IPS-NIHi11 (cell line): ENCODE results near the gene THRA.

ENCODE experiments used
- DNase-seq: peaks from one replicate; pipeline ENCODE4 v3.0.0; 2012; ENCODE audit warnings: mixed read lengths, low spot score

The THRA gene

GRCh38 chr17:40026816-40027613 is 35.8 kb upstream of the THRA start:
- DNase-seq: peak; percentile 97

GRCh38 chr17:40027614-40028012 is 35.2 kb upstream of the THRA start:
- no peak for DNase-seq

DNA sequence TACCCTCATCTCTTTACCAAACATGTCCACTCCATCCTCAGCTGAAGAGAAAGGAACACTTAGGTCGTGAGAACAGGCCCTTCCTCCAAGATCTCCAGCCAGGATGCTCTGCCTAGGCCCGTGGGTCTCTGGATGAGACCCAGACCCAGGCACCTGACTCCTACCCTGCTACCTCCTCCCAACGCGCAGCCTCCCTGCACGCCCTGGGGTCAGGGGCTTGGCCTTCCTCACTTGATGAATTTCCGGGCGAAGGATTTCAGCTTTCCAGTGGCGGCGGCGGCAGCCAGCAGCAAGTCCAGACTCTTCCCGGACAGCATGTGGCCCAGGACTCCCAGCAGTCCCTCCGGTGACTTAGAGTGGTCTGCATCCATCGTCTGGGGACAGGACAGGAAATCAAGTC is 34.2 kb upstream of the THRA start:
- DNase-seq: no peak

- DNase-seq: no peak
Observed at GRCh38 chr17:40031706-40032105, 31.1 kb upstream of the THRA start.

- no peak for DNase-seq
Observed at GRCh38 chr17:40032322-40033320, 30.1 kb upstream of the THRA start.

DNA sequence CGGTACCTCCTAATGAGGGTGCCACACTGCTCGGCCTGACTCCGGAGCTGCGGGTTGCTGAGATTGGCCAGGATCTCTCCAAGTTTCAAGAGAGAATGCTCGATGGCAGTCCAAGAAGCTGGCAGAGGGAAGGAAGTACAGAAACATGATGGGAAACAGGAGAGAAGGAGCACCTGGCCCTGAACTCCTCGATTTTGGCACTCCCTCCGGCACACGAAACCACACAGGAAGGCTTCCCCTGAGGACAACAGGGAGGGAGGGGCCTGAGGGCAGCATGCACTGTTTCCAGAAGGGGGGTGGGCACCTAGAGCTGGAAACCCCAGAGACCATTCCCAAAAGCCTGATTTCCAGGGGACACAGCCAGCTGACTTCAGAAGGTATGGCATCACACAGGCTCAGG is 29.4 kb upstream of the THRA start:
- DNase-seq: no peak

GRCh38 chr17:40034426-40035161 is 28.2 kb upstream of the THRA start:
- DNase-seq: no peak

DNA sequence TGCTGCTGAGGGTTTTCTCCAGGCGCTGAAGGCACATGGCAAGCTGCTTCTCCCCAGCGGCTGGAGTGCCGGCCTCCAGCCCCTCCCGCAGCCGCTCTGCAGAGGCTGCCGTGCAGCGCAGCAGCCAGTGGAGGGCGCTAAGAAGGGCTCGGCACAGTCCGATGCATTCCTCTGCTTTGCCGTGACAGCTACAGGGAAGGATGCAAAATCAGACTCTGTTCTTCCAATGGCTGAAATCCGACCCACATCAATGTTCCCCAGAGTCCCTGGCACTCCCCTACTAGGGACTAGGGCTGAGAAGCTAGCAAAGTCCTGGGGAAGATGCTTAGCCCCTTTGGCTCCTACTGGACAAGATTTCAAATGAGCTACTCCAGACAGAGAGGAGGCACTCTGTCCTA is 27.6 kb upstream of the THRA start:
- DNase-seq: peak; percentile 95

- DNase-seq: peak; percentile 63
Observed at GRCh38 chr17:40038882-40039513, 23.8 kb upstream of the THRA start.

- no peak for DNase-seq
Observed at GRCh38 chr17:40041196-40041595, 21.6 kb upstream of the THRA start.

GRCh38 chr17:40056379-40057015 is 6.3 kb upstream of the THRA start:
- no peak for DNase-seq

DNA sequence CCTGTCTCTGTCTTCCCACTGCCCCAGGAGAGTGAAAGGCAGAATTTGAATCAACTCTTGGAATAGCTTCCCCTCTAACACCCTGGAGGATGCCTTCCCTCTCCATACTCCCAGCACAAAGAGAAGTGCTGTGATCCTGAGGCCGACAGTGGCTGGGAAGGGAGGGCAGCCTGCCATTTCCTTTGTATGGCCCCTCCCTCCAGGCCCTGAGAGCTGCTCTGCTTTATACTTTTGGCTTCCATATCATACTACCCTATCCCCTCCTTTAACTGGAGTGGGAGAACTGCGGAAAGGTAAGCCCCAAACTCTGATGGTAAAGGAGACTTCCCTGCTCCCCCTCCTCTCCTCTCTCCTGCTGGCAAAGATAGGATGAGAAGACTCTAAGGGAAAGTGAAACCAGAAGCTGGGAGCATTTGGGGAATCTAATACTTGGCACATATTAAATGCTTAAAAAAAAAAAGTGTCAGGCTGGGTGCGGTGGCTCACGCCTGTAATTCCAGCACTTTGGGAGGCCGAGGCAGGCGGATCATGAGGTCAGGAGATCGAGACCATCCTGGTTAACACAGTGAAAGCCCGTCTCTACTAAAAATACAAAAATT is 4.5 kb upstream of the THRA start:
- DNase-seq: no peak

- DNase-seq: no peak
Observed at GRCh38 chr17:40058865-40059264, 3.9 kb upstream of the THRA start.

GRCh38 chr17:40059729-40060475 is 2.9 kb upstream of the THRA start:
- no peak for DNase-seq

DNA sequence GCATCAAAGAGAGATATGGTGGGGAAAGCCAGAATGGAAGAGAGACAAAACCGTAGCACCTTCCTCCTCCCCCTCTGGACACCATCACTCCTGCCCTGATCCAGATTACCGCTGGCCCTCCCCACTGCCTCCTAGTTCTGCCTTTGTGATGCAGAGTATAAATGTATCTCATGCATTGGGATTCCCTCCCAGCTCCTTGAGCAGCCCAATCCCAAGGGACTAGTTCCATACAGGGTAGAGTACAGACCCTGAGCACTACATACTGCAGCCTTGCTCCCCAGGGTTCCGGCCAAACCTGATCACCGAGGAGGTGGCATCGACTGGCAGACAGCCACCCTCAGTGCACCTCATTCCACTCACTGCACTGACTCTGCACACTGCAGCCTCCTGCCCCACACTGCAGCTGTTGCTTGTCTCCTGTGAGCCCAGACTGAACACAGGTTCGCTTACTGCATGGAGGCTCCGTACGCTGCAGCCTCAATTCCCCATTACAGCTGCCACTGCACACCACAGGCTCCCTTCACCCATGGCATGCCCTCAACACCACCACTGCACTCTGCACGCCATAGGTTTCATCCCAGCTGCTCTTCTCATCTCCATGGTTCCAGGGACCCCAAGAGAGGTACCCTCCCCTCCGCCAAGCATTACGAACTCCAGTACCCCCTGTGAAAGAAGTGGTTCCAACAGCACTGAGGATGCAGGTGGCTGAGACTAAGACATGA is 1.7 kb upstream of the THRA start:
- DNase-seq: no peak

- no peak for DNase-seq
Observed at GRCh38 chr17:40061609-40062038, 1.1 kb upstream of the THRA start.

GRCh38 chr17:40063187-40063771 is 514 bp downstream of the THRA start:
- DNase-seq: peak; percentile 76

GRCh38 chr17:40063901-40064531 is 1.3 kb downstream of the THRA start:
- no peak for DNase-seq
